Camera-type eye (tissue), 1 donor: ENCODE measurements around the gene CFAP45. TPM values are rescaled to one million over a fixed set of nuclear protein-coding genes. Genes with fewer than 3 reads are reported as not detected.

Source experiments
- total RNA-seq: library from RNA; depleted of rRNA; stranded (reverse); fragments of >200 nt; gene quantifications from one replicate; pipeline ENCODE4 v1.2.3, GENCODE V29; 2014

Gene CFAP45, protein sequence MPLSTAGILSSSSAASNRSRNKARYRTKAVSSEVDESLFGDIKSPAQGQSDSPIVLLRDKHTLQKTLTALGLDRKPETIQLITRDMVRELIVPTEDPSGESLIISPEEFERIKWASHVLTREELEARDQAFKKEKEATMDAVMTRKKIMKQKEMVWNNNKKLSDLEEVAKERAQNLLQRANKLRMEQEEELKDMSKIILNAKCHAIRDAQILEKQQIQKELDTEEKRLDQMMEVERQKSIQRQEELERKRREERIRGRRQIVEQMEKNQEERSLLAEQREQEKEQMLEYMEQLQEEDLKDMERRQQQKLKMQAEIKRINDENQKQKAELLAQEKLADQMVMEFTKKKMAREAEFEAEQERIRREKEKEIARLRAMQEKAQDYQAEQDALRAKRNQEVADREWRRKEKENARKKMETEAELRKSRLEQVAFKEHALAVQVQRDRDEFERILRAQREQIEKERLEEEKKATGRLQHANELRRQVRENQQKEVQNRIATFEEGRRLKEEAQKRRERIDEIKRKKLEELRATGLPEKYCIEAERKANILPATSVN
- not detected for total RNA-seq

DNA sequence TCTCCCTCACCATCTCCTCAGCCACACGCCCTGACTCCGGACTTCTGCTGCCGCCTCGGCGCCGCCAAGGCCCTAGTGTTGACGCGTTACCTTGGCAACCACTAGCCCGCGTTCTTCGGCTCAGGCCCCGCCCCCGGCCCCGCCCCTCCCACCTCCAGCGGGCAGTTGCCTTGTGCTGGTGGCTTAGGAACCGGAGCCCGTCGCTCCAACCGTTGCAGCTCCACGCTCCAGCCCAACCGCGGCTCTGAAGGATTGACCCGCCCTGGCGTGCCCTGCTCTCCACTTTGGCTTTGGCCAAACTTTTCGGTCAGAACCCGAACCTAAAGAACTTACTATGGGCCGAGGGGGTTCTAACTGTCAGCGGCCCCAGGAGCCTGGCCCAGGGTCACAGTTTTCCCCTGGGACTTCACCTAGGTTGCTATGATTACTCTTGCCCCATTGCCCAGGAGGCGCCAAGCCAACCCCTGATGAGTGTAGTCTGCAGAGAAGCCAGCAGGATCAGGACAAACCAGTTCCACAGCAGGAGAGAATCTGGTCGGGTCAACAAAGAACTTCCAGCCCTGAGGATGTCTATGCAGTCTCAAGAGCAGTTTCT, at the start of gene CFAP45:
Gene CFAP45 (minus strand): TSS at position 80 of the 595 bp plus-strand sequence. CDS start 67 bp downstream, at position 13.

GRCh38 chr1:159945483-159946241, 45.7 kb upstream of the CFAP45 start, which contains the start of gene IGSF9:
Gene IGSF9, minus strand, starts transcription at chr1:159945613. Its CDS starts 2,159 bp downstream, at chr1:159943454.

GRCh38 chr1:159924791-159925718, 25.1 kb upstream of the CFAP45 start, which contains the start of gene TAGLN2:
Gene TAGLN2, minus strand, starts transcription at chr1:159925507. Its CDS starts 4,998 bp downstream, at chr1:159920509.

GRCh38 chr1:159862557-159862956, 37.4 kb downstream of the CFAP45 start, which contains the start of gene VSIG8:
Gene VSIG8, minus strand, starts transcription at chr1:159862657. Its CDS starts 136 bp downstream, at chr1:159862521.

GRCh38 chr1:159826441-159827101, 73.4 kb downstream of the CFAP45 start, which contains the start of gene SLAMF8:
Gene SLAMF8, plus strand, starts transcription at chr1:159826873. Its CDS starts 26 bp downstream, at chr1:159826899.

Other genes with a start within 250 kb of the CFAP45 start
- not detected for gene CRP, start 185.6 kb downstream of the CFAP45 start, total RNA-seq
- gene DUSP23, start 119.2 kb downstream of the CFAP45 start, total RNA-seq, result 14.7 TPM
- gene FCRL6, start 97.8 kb downstream of the CFAP45 start, total RNA-seq, result 0.16 TPM
- 0.60 TPM for gene SLAMF8, start 73.3 kb downstream of the CFAP45 start, total RNA-seq
- not detected for gene VSIG8, start 37.5 kb downstream of the CFAP45 start, total RNA-seq
- gene TAGLN2, start 25.3 kb upstream of the CFAP45 start, total RNA-seq, result 113 TPM
- gene IGSF9, start 45.4 kb upstream of the CFAP45 start, total RNA-seq, result 63.3 TPM
- gene SLAMF9, start 54.1 kb upstream of the CFAP45 start, total RNA-seq, result not detected
- 11.6 TPM for gene PIGM, start 131.8 kb upstream of the CFAP45 start, total RNA-seq
- gene KCNJ10, start 170.0 kb upstream of the CFAP45 start, total RNA-seq, result 7.6 TPM
- 4.1 TPM for gene KCNJ9, start 181.4 kb upstream of the CFAP45 start, total RNA-seq
- 37.5 TPM for gene IGSF8, start 198.5 kb upstream of the CFAP45 start, total RNA-seq
- gene ATP1A2, start 215.6 kb upstream of the CFAP45 start, total RNA-seq, result 50.0 TPM